ENCODE measurements around the gene CRYBG1.
A peak's percentile ranks its signal among the peaks of the same experiment; 100 is the strongest.

The CRYBG1 gene

GRCh38 chr6:106462923-106463557, 102.5 kb downstream of the CRYBG1 start:
- DNase-seq (ENCODE audit: low spot score) = no peak

GRCh38 chr6:106466211-106466610, 105.7 kb downstream of the CRYBG1 start:
- DNase-seq (ENCODE audit: low spot score) = no peak

- DNase-seq (ENCODE audit: low spot score) = no peak
These were observed 108.4 kb downstream of the CRYBG1 start for GRCh38 chr6:106468935-106469334.

- DNase-seq (ENCODE audit: low spot score) = no peak
These were observed 109.4 kb downstream of the CRYBG1 start for GRCh38 chr6:106469882-106470281.

- no peak for DNase-seq (ENCODE audit: low spot score)
These were observed 109.8 kb downstream of the CRYBG1 start for GRCh38 chr6:106470316-106470715.

- DNase-seq (ENCODE audit: low spot score) = no peak
These were observed 110.3 kb downstream of the CRYBG1 start for GRCh38 chr6:106470811-106471210.

GRCh38 chr6:106473812-106474211, 113.3 kb downstream of the CRYBG1 start:
- DNase-seq (ENCODE audit: low spot score) = no peak

GRCh38 chr6:106474466-106474865, 113.9 kb downstream of the CRYBG1 start:
- DNase-seq (ENCODE audit: low spot score) = no peak

- no peak for DNase-seq (ENCODE audit: low spot score)
These were observed 114.8 kb downstream of the CRYBG1 start for GRCh38 chr6:106475284-106475683.

GRCh38 chr6:106476331-106477105, 116.0 kb downstream of the CRYBG1 start:
- peak; percentile 50 for DNase-seq (ENCODE audit: low spot score)

- DNase-seq (ENCODE audit: low spot score) = no peak
These were observed 116.6 kb downstream of the CRYBG1 start for GRCh38 chr6:106477146-106477545.

- DNase-seq (ENCODE audit: low spot score) = no peak
These were observed 117.3 kb downstream of the CRYBG1 start for GRCh38 chr6:106477790-106478189.

GRCh38 chr6:106486236-106486635, 125.7 kb downstream of the CRYBG1 start:
- DNase-seq (ENCODE audit: low spot score) = no peak

GRCh38 chr6:106488494-106489370, 128.2 kb downstream of the CRYBG1 start:
- DNase-seq (ENCODE audit: low spot score) = no peak

GRCh38 chr6:106490030-106490429, 129.5 kb downstream of the CRYBG1 start:
- DNase-seq (ENCODE audit: low spot score) = no peak

GRCh38 chr6:106490436-106490835, 129.9 kb downstream of the CRYBG1 start:
- no peak for DNase-seq (ENCODE audit: low spot score)

GRCh38 chr6:106490974-106491373, 130.5 kb downstream of the CRYBG1 start:
- no peak for DNase-seq (ENCODE audit: low spot score)

GRCh38 chr6:106495014-106495413, 134.5 kb downstream of the CRYBG1 start:
- no peak for DNase-seq (ENCODE audit: low spot score)

GRCh38 chr6:106496823-106497222, 136.3 kb downstream of the CRYBG1 start:
- DNase-seq (ENCODE audit: low spot score) = no peak

- no peak for DNase-seq (ENCODE audit: low spot score)
These were observed 141.4 kb downstream of the CRYBG1 start for GRCh38 chr6:106501960-106502371.

- DNase-seq (ENCODE audit: low spot score) = no peak
These were observed 142.0 kb downstream of the CRYBG1 start for GRCh38 chr6:106502559-106502958.

- DNase-seq (ENCODE audit: low spot score) = no peak
These were observed 147.8 kb downstream of the CRYBG1 start for GRCh38 chr6:106508277-106508676.

- no peak for DNase-seq (ENCODE audit: low spot score)
These were observed 148.3 kb downstream of the CRYBG1 start for GRCh38 chr6:106508834-106509233.

Data from RKO (cell line).